WTC11 (cell line): ENCODE data around the gene PPIL3. TPM values are rescaled to one million over a fixed set of nuclear protein-coding genes. Genes with fewer than 3 reads are reported as not detected.

Source experiments
- ATAC-seq: fragments of 200-7000 bp; cut with Tn5 transposase; 2 replicates; pipeline ENCODE4 v1.10.0; 2021; ENCODE audit warnings: mild to moderate bottlenecking, moderate library complexity
- CTCF ChIA-PET: fragments of 300-600 bp; sonication (Branson Sonifier 250); formaldehyde crosslinking; loops from one replicate; lab custom pipeline; 2021; ENCODE audit warnings: antibody characterized with exemption; lab: Charles Lee
- POLR2A ChIA-PET: fragments of 350-600 bp; sonication (Branson Sonifier 250); formaldehyde crosslinking; loops from one replicate; lab custom pipeline; 2021; ENCODE audit warnings: antibody characterized with exemption; lab: Charles Lee
- DNase-seq: peaks from one replicate; pipeline ENCODE4 v3.0.0; 2021; ENCODE audit warnings: low spot score
- H3K27ac Mint-ChIP-seq: 2 replicates; pipeline ENCODE4 v1.8.0; 2021; ENCODE audit warnings: mixed read lengths
- H3K27me3 Mint-ChIP-seq: 2 replicates; pipeline ENCODE4 v1.8.0; 2021; ENCODE audit warnings: low read depth, mild to moderate bottlenecking, moderate library complexity, mixed read lengths
- H3K36me3 Mint-ChIP-seq: 2 replicates; pipeline ENCODE4 v1.8.0; 2021; ENCODE audit warnings: mixed read lengths
- H3K4me1 Mint-ChIP-seq: 2 replicates; pipeline ENCODE4 v1.8.0; 2022; ENCODE audit warnings: mixed read lengths
- H3K4me3 Mint-ChIP-seq: 2 replicates; pipeline ENCODE4 v1.8.0; 2021; ENCODE audit warnings: mild to moderate bottlenecking, moderate library complexity, mixed read lengths
- H3K9me3 Mint-ChIP-seq: 2 replicates; pipeline ENCODE4 v1.8.0; 2021; ENCODE audit warnings: mixed read lengths
- CBFB ChIP-seq: sonication (generic); formaldehyde crosslinking; IDR thresholded peaks from 2 replicates; pipeline ENCODE4 v1.8.1; 2022; ENCODE audit warnings: mild to moderate bottlenecking, low read depth, missing genetic modification reagents
- CREB1 ChIP-seq: sonication (generic); formaldehyde crosslinking; IDR thresholded peaks from 2 replicates; pipeline ENCODE4 v1.8.0; 2023; ENCODE audit warnings: mild to moderate bottlenecking, missing genetic modification reagents
- CREM ChIP-seq: sonication (generic); formaldehyde crosslinking; IDR thresholded peaks from 2 replicates; pipeline ENCODE4 v1.8.1; 2022; ENCODE audit warnings: mild to moderate bottlenecking, missing genetic modification reagents, moderate library complexity
- ESRRA ChIP-seq: sonication (generic); formaldehyde crosslinking; IDR thresholded peaks from 2 replicates; pipeline ENCODE4 v1.8.1; 2022; ENCODE audit warnings: mild to moderate bottlenecking, missing genetic modification reagents, borderline replicate concordance
- ETV6 ChIP-seq: sonication (generic); formaldehyde crosslinking; IDR thresholded peaks from 2 replicates; pipeline ENCODE4 v1.8.1; 2022; ENCODE audit warnings: mild to moderate bottlenecking, missing genetic modification reagents
- FOXK1 ChIP-seq: sonication (generic); formaldehyde crosslinking; IDR thresholded peaks from 2 replicates; pipeline ENCODE4 v1.8.0; 2022; ENCODE audit warnings: mild to moderate bottlenecking, moderate library complexity, missing genetic modification reagents
- FOXP1 ChIP-seq: sonication (generic); formaldehyde crosslinking; IDR thresholded peaks from 2 replicates; pipeline ENCODE4 v1.8.0; 2022; ENCODE audit warnings: missing genetic modification reagents, mild to moderate bottlenecking, moderate library complexity, borderline replicate concordance
- GRHL2 ChIP-seq: fragments of 250-450 bp; sonication (Bioruptor Pico); IDR thresholded peaks from 2 replicates; pipeline ENCODE4 v1.8.0; 2022; ENCODE audit warnings: mild to moderate bottlenecking, moderate library complexity; ENCODE audit not compliant: insufficient replicate concordance, severe bottlenecking
- GTF2I ChIP-seq: fragments of 250-450 bp; sonication (Bioruptor Pico); conservative IDR thresholded peaks from 2 replicates; pipeline ENCODE4 v1.4.0; 2021; ENCODE audit warnings: mild to moderate bottlenecking
- JUN ChIP-seq: sonication (generic); formaldehyde crosslinking; IDR thresholded peaks from 2 replicates; pipeline ENCODE4 v1.8.0; 2023; ENCODE audit warnings: mild to moderate bottlenecking, missing genetic modification reagents
- MXD4 ChIP-seq: fragments of 250-450 bp; sonication (Bioruptor Pico); IDR thresholded peaks from 2 replicates; pipeline ENCODE4 v1.8.0; 2021; ENCODE audit warnings: mild to moderate bottlenecking, moderate library complexity, borderline replicate concordance
- NFYB ChIP-seq: sonication (generic); formaldehyde crosslinking; conservative IDR thresholded peaks from 2 replicates; pipeline ENCODE4 v1.8.0; 2022; ENCODE audit warnings: low read depth, missing genetic modification reagents
- OVOL2 ChIP-seq: fragments of 250-450 bp; sonication (Bioruptor Pico); IDR thresholded peaks from 2 replicates; pipeline ENCODE4 v1.9.0; 2021; ENCODE audit warnings: mild to moderate bottlenecking, borderline replicate concordance
- PRRX2 ChIP-seq: fragments of 250-450 bp; sonication (Bioruptor Pico); IDR thresholded peaks from 2 replicates; pipeline ENCODE4 v1.8.0; 2021; ENCODE audit warnings: mild to moderate bottlenecking
- RELA ChIP-seq: sonication (generic); formaldehyde crosslinking; IDR thresholded peaks from 2 replicates; pipeline ENCODE4 v1.8.1; 2022; ENCODE audit warnings: missing genetic modification reagents, mild to moderate bottlenecking, borderline replicate concordance
- SOX15 ChIP-seq: fragments of 250-450 bp; sonication (Bioruptor Pico); IDR thresholded peaks from 2 replicates; pipeline ENCODE4 v1.9.0; 2021; ENCODE audit warnings: mild to moderate bottlenecking
- SP1 ChIP-seq: sonication (generic); formaldehyde crosslinking; conservative IDR thresholded peaks from 2 replicates; pipeline ENCODE4 v1.8.1; 2022; ENCODE audit warnings: missing genetic modification reagents
- TCF7 ChIP-seq: sonication (generic); formaldehyde crosslinking; IDR thresholded peaks from 2 replicates; pipeline ENCODE4 v1.8.0; 2022; ENCODE audit warnings: mild to moderate bottlenecking, low read depth, missing genetic modification reagents, moderate library complexity
- ZBTB21 ChIP-seq: sonication (generic); formaldehyde crosslinking; IDR thresholded peaks from 2 replicates; pipeline ENCODE4 v1.8.1; 2023; ENCODE audit warnings: mild to moderate bottlenecking, missing genetic modification reagents, borderline replicate concordance
- ZNF121 ChIP-seq: sonication (generic); formaldehyde crosslinking; IDR thresholded peaks from 2 replicates; pipeline ENCODE4 v1.8.0; 2023; ENCODE audit warnings: missing genetic modification reagents
- ZNF219 ChIP-seq: sonication (generic); formaldehyde crosslinking; IDR thresholded peaks from 2 replicates; pipeline ENCODE4 v1.8.0; 2023; ENCODE audit warnings: missing genetic modification reagents, mild to moderate bottlenecking, borderline replicate concordance
- ZNF396 ChIP-seq: fragments of 250-450 bp; sonication (Bioruptor Pico); IDR thresholded peaks from 2 replicates; pipeline ENCODE4 v1.8.0; 2021; ENCODE audit warnings: mild to moderate bottlenecking, moderate library complexity, borderline replicate concordance
- ZNF423 ChIP-seq: fragments of 250-450 bp; sonication (Bioruptor Pico); IDR thresholded peaks from 2 replicates; pipeline ENCODE4 v2.1.2; 2022; ENCODE audit warnings: mild to moderate bottlenecking, moderate library complexity
- total RNA-seq: library from RNA; stranded (reverse); gene quantifications from 3 replicates; pipeline ENCODE4 v1.2.3, GENCODE V29; 2021
- TF ChIP-seq, protein P1 (sequence below): fragments of 250-450 bp; sonication (Bioruptor Pico); IDR thresholded peaks from 2 replicates; pipeline ENCODE4 v1.9.0; 2021; ENCODE audit warnings: mild to moderate bottlenecking, borderline replicate concordance
- TF ChIP-seq, protein P2 (sequence below): sonication (generic); formaldehyde crosslinking; IDR thresholded peaks from 2 replicates; pipeline ENCODE4 v1.8.0; 2023; ENCODE audit warnings: mild to moderate bottlenecking, missing genetic modification reagents
- TF ChIP-seq, protein P3 (sequence below): sonication (generic); formaldehyde crosslinking; IDR thresholded peaks from 2 replicates; pipeline ENCODE4 v1.8.1; 2022; ENCODE audit warnings: mild to moderate bottlenecking, missing genetic modification reagents, moderate library complexity, borderline replicate concordance

PPIL3 gene
- total RNA-seq, 1 experiment from 2014 or later, result 39.3 TPM

DNA sequence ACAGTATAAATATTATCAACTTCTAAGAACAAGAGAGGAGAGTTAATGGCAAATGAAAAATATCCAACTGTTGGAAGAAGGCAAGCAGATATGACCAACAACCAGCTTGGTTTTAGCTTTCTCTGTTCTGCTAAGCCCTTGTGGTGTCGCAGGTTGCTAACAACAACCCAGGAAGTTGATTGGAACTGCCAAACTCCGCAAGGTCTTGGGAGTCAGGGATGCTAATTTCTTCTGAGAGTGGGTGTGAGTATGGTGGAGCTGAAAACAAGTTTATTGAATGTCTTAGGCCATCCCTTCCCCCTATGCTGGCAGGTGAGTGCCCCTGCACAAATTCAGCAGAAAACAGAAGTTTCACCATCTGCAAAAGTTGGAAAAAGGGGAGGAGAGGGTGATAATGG lies 59.6 kb downstream of the PPIL3 start (continued):
- TF ChIP-seq, protein P1, sequence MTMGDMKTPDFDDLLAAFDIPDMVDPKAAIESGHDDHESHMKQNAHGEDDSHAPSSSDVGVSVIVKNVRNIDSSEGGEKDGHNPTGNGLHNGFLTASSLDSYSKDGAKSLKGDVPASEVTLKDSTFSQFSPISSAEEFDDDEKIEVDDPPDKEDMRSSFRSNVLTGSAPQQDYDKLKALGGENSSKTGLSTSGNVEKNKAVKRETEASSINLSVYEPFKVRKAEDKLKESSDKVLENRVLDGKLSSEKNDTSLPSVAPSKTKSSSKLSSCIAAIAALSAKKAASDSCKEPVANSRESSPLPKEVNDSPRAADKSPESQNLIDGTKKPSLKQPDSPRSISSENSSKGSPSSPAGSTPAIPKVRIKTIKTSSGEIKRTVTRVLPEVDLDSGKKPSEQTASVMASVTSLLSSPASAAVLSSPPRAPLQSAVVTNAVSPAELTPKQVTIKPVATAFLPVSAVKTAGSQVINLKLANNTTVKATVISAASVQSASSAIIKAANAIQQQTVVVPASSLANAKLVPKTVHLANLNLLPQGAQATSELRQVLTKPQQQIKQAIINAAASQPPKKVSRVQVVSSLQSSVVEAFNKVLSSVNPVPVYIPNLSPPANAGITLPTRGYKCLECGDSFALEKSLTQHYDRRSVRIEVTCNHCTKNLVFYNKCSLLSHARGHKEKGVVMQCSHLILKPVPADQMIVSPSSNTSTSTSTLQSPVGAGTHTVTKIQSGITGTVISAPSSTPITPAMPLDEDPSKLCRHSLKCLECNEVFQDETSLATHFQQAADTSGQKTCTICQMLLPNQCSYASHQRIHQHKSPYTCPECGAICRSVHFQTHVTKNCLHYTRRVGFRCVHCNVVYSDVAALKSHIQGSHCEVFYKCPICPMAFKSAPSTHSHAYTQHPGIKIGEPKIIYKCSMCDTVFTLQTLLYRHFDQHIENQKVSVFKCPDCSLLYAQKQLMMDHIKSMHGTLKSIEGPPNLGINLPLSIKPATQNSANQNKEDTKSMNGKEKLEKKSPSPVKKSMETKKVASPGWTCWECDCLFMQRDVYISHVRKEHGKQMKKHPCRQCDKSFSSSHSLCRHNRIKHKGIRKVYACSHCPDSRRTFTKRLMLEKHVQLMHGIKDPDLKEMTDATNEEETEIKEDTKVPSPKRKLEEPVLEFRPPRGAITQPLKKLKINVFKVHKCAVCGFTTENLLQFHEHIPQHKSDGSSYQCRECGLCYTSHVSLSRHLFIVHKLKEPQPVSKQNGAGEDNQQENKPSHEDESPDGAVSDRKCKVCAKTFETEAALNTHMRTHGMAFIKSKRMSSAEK, result no peak
- no peak for TF ChIP-seq FOXK1
- TF ChIP-seq ZNF396 (CRISPR knock-in tag), result no peak
- TF ChIP-seq FOXP1 (CRISPR knock-in tag), result no peak
- no peak for TF ChIP-seq ZNF423 (CRISPR knock-in tag)
- no peak for TF ChIP-seq TCF7 (CRISPR knock-in tag)
- TF ChIP-seq SP1 (CRISPR knock-in tag), result no peak
- TF ChIP-seq ZNF219 (CRISPR knock-in tag), result no peak

DNA sequence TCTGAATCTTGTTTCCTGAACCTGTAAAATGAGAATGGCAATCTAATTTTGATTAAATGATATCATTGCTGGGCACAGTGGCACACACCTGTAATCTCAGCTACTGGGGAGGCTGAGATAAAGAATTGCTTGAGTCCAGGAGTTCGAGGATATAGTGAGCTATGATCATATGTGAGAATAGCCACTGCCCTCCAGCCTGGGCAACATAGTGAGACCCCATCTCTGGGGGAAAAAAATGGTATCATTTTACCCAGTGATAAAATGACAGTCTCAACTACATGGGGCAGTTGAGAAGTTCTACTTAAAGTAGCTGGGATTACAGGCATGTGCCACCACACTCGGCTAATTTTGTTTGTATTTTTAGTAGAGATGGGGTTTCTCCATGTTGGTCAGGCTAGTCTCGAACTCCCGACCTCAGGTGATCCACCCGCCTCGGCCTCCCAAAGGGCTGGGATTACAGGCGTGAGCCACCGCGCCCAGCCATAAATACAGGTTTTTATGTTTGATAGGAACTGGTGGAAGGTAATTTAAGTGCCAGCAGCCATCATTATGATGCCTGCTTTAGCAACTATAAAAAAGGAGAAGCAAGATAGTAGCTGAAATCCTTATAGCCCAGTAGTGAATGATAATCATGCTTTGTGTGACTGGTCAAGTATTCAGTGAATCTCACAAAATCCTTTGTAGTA lies 60.2 kb downstream of the PPIL3 start:
- DNase-seq (no peak), ATAC-seq (no peak)
- ChIA-PET CTCF (no interaction called here), POLR2A (interaction anchor here (1.8 kb wide), 1 partner anchor 35 kb away, joined by 5 read pairs; the partner anchor contains the start of gene CLK1)
- H3K27ac Mint-ChIP-seq, result no peak overlapping the region; the same call in 1 of the 2 replicates
- no peaks in the 10 kb centered on the region for H3K9me3 Mint-ChIP-seq
- TF ChIP-seq ZNF121 (CRISPR knock-in tag), result peak; percentile 73; the same call in 1 of the 2 replicates
- TF ChIP-seq RELA (CRISPR knock-in tag), result no peak
- H3K4me1 Mint-ChIP-seq, result no peaks in the 10 kb centered on the region
- peaks cover 3% of the 10 kb centered on the region; the same call in 1 of the 2 replicates for H3K36me3 Mint-ChIP-seq
- no peaks in the 10 kb centered on the region; the same call in 1 of the 2 replicates for H3K27me3 Mint-ChIP-seq
- no peak overlapping the region for H3K4me3 Mint-ChIP-seq

DNA sequence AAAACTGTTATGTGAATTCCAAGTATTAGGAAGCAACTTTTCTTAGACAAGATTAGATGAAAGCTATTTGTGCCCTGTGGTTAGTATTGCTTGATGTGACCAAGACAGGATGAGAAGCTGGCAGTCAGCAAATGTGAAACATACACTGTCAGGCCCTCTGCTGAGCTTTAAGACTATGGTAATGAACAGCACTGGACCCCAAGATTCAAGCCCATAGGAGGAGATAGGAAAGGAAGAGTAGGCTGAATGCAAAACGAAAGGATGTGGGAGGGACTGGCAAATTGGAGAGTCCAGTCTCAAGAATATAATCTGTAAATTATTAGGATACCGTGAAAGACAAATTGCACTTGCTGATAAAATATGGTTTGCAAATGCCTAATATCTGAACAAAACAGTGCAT lies 60.8 kb downstream of the PPIL3 start:
- H3K9me3 Mint-ChIP-seq, result no peaks in the 10 kb centered on the region
- H3K4me3 Mint-ChIP-seq, result no peak overlapping the region
- ATAC-seq (no peak), DNase-seq (no peak)
- CTCF ChIA-PET, result no interaction called here
- H3K36me3 Mint-ChIP-seq, result peaks cover 3% of the 10 kb centered on the region; the same call in 1 of the 2 replicates
- 0 out of 2 replicates have a peak overlapping the region, but pooled peaks have one; percentile 3 for H3K27ac Mint-ChIP-seq
- POLR2A ChIA-PET, result interaction anchor here (0.5 to 1.8 kb wide), 4 partner anchors 36 to 1696 kb away, joined by 3 to 5 read pairs (median 3); partner anchors contain the start of gene CLK1
- no peaks in the 10 kb centered on the region for H3K4me1 Mint-ChIP-seq
- no peaks in the 10 kb centered on the region; the same call in 1 of the 2 replicates for H3K27me3 Mint-ChIP-seq
- TF ChIP-seq CREM (no peak), SOX15 (CRISPR knock-in tag) (no peak), NFYB (CRISPR knock-in tag) (no peak), MXD4 (CRISPR knock-in tag) (no peak), ZBTB21 (CRISPR knock-in tag) (no peak), CREB1 (CRISPR knock-in tag) (no peak), PRRX2 (CRISPR knock-in tag) (no peak), OVOL2 (CRISPR knock-in tag) (no peak), GRHL2 (no peak), GTF2I (CRISPR knock-in tag) (no peak), ESRRA (CRISPR knock-in tag) (no peak), CBFB (CRISPR knock-in tag) (no peak), JUN (CRISPR knock-in tag) (no peak), ZNF423 (CRISPR knock-in tag) (no peak), ETV6 (no peak)
- TF ChIP-seq, protein P2, sequence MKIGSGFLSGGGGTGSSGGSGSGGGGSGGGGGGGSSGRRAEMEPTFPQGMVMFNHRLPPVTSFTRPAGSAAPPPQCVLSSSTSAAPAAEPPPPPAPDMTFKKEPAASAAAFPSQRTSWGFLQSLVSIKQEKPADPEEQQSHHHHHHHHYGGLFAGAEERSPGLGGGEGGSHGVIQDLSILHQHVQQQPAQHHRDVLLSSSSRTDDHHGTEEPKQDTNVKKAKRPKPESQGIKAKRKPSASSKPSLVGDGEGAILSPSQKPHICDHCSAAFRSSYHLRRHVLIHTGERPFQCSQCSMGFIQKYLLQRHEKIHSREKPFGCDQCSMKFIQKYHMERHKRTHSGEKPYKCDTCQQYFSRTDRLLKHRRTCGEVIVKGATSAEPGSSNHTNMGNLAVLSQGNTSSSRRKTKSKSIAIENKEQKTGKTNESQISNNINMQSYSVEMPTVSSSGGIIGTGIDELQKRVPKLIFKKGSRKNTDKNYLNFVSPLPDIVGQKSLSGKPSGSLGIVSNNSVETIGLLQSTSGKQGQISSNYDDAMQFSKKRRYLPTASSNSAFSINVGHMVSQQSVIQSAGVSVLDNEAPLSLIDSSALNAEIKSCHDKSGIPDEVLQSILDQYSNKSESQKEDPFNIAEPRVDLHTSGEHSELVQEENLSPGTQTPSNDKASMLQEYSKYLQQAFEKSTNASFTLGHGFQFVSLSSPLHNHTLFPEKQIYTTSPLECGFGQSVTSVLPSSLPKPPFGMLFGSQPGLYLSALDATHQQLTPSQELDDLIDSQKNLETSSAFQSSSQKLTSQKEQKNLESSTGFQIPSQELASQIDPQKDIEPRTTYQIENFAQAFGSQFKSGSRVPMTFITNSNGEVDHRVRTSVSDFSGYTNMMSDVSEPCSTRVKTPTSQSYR (CRISPR knock-in tag), result no peak
- TF ChIP-seq, protein P3, sequence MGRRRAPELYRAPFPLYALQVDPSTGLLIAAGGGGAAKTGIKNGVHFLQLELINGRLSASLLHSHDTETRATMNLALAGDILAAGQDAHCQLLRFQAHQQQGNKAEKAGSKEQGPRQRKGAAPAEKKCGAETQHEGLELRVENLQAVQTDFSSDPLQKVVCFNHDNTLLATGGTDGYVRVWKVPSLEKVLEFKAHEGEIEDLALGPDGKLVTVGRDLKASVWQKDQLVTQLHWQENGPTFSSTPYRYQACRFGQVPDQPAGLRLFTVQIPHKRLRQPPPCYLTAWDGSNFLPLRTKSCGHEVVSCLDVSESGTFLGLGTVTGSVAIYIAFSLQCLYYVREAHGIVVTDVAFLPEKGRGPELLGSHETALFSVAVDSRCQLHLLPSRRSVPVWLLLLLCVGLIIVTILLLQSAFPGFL (CRISPR knock-in tag), result no peak
